ENCODE measurements around the gene DUS4L.

DUS4L gene

DNA sequence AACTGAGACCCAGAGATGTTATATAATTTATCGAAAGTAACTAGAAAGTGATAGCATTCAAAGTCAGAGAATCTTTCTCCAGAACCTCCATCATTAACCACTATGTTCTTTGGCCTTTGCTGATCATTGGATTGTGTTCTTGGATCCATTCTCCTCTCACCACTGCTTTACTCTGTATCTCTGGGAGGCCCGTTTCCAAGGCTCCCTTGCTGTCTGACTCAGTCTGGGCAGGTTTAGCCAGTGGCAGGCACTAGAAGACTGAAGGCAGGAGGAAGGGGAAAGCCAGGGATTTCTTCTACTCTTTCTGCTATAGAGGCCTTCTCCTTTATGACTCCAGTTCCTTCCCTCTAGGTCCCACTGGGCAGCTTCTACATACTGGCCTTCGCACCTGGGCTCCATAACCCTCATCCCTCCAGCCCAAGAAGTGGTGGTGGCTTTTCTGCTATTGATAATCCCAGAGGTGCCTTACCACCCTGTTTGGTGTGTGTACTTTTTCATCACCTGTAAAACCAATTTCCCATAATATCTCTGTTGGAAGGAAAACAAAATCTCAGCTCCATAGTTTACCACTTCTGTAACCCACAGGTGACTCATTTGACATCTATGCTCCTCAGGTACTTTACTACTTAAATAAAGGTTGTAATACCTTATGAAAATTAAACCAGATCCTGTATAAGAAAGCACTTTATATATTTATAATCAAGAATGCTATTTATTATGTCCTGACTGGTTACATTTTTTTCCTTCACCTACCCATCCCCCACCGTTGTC, 52.3 kb downstream of the DUS4L start:
- no peak for DNase-seq (ENCODE audit: low read depth)

DNA sequence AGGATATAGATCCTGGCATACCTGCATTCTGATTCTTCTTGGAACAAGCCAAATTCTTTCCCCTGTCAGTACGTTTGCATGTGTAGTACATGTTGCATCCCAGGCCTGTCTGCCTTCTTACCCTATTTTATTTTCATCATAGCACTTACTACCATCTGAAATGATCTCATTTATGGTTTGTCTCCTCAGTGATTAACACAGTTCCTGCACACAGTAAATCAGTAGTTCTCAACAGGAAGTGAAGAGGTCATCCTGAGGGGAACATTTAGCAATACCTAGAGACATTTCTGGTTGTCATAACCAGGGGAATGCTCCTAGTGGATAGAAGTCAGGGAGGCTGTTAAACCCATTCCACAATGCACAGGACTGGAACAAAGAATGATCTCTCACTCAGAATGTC, 58.7 kb downstream of the DUS4L start:
- no peak for DNase-seq (ENCODE audit: low read depth)

- no peak for DNase-seq (ENCODE audit: low read depth)
These were observed 59.1 kb downstream of the DUS4L start for GRCh38 chr7:107622894-107623293.

DNA sequence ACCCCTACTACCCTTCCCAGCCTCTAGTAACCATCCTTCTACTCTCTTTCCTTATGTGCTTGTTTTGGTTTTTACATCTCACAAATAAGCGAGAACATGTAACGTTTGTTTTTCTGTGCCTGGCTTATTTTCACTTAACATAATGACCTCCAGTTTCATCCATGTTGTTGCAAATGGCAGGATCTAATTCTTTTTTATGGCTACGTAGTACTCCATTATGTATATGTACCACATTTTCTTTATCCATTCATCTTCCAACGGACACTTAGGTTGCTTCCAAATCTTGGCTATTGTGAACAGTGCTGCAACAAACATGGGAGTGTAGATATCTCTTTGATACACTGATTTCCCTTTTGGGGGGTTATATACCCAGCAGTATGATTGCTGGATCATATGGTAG, 63.2 kb downstream of the DUS4L start:
- no peak for DNase-seq (ENCODE audit: low read depth)
